Renal cortical epithelial cell (primary cell): Measurements from ENCODE around the gene MAP3K19. TPM values are rescaled to one million over a fixed set of nuclear protein-coding genes. Genes with fewer than 3 reads are reported as not detected.
A peak's percentile ranks its signal among the peaks of the same experiment; 100 is the strongest.
"Not testable (repeated sequence)": the region's sequence is repeated elsewhere in the genome, so short reads cannot be mapped to it uniquely, and the experiment has no call there.

ENCODE experiments used
- DNase-seq: peaks from one replicate; pipeline ENCODE4 v3.0.0-alpha.2; 2011; ENCODE audit warnings: low read depth
- total RNA-seq: library from RNA; depleted of rRNA; stranded (reverse); fragments of >200 nt; gene quantifications from 2 replicates; pipeline ENCODE4 v1.2.3, GENCODE V29; 2014

MAP3K19 gene
- total RNA-seq: not detected in 2 replicates

- DNase-seq: peak; percentile 36
Observed at GRCh38 chr2:135047300-135047699, at the start of gene MAP3K19. TSS of gene MAP3K19 (minus strand) at chr2:135047447. CDS start at chr2:135024647, 22,800 bp downstream.

- no peak for DNase-seq
Observed at GRCh38 chr2:135096665-135097446, 49.6 kb upstream of the MAP3K19 start.

- no peak for DNase-seq
Observed at GRCh38 chr2:135095591-135095990, 48.3 kb upstream of the MAP3K19 start.

GRCh38 chr2:135094508-135094907 is 47.3 kb upstream of the MAP3K19 start:
- DNase-seq: no peak

- DNase-seq: no peak
Observed at GRCh38 chr2:135093670-135094330, 46.6 kb upstream of the MAP3K19 start.

- DNase-seq: no peak
Observed at GRCh38 chr2:135093193-135093592, 45.9 kb upstream of the MAP3K19 start.

- DNase-seq: no peak
Observed at GRCh38 chr2:135091681-135092080, 44.4 kb upstream of the MAP3K19 start.

- DNase-seq: not testable (repeated sequence)
Observed at GRCh38 chr2:135089597-135089996, 42.4 kb upstream of the MAP3K19 start.

- no peak for DNase-seq
Observed at GRCh38 chr2:135086222-135086621, 39.0 kb upstream of the MAP3K19 start.

GRCh38 chr2:135078417-135078816 is 31.2 kb upstream of the MAP3K19 start:
- no peak for DNase-seq

GRCh38 chr2:135076556-135076955 is 29.3 kb upstream of the MAP3K19 start:
- DNase-seq: no peak

- DNase-seq: no peak
Observed at GRCh38 chr2:135074216-135074615, 27.0 kb upstream of the MAP3K19 start.

- DNase-seq: no peak
Observed at GRCh38 chr2:135072125-135072997, 25.1 kb upstream of the MAP3K19 start.

- no peak for DNase-seq
Observed at GRCh38 chr2:135066710-135067109, 19.5 kb upstream of the MAP3K19 start.

- no peak for DNase-seq
Observed at GRCh38 chr2:135064149-135064548, 16.9 kb upstream of the MAP3K19 start.

- DNase-seq: no peak
Observed at GRCh38 chr2:135063210-135063609, 16.0 kb upstream of the MAP3K19 start.

GRCh38 chr2:135059577-135059976 is 12.3 kb upstream of the MAP3K19 start:
- DNase-seq: no peak

- DNase-seq: peak; percentile 40
Observed at GRCh38 chr2:135056790-135057189, 9.5 kb upstream of the MAP3K19 start.

- DNase-seq: peak; percentile 36
Observed at GRCh38 chr2:135055182-135055786, 8.0 kb upstream of the MAP3K19 start.

GRCh38 chr2:135052997-135053474 is 5.8 kb upstream of the MAP3K19 start:
- no peak for DNase-seq

GRCh38 chr2:135052042-135052876 is 5.0 kb upstream of the MAP3K19 start, which contains the start of gene RAB3GAP1:
TSS of gene RAB3GAP1 (plus strand) at chr2:135052292. CDS start at chr2:135052308, 16 bp downstream.
- peak; percentile 76 for DNase-seq
